Hematopoietic multipotent progenitor cell treated with erythropoietin and hydrocortisone succinate and interleukin-3 and kit ligand, for 4 days (in vitro differentiated cells): ENCODE results near the gene AK2.
"Not testable (repeated sequence)": the region's sequence is repeated elsewhere in the genome, so short reads cannot be mapped to it uniquely, and the experiment has no call there.

Source experiments
- DNase-seq: peaks from one replicate; pipeline ENCODE4 v3.0.0-alpha.2; 2015

The AK2 gene

GRCh38 chr1:33036526-33037503 is at the start of gene AK2:
Gene AK2 (minus strand): TSS chr1:33036883. CDS start chr1:33036828, 55 bp downstream.
- peak; percentile 99 for DNase-seq

GRCh38 chr1:33086384-33086850 is 49.7 kb upstream of the AK2 start:
- DNase-seq: peak; percentile 80

- DNase-seq: no peak
These were observed 48.6 kb upstream of the AK2 start for GRCh38 chr1:33085332-33085731.

DNA sequence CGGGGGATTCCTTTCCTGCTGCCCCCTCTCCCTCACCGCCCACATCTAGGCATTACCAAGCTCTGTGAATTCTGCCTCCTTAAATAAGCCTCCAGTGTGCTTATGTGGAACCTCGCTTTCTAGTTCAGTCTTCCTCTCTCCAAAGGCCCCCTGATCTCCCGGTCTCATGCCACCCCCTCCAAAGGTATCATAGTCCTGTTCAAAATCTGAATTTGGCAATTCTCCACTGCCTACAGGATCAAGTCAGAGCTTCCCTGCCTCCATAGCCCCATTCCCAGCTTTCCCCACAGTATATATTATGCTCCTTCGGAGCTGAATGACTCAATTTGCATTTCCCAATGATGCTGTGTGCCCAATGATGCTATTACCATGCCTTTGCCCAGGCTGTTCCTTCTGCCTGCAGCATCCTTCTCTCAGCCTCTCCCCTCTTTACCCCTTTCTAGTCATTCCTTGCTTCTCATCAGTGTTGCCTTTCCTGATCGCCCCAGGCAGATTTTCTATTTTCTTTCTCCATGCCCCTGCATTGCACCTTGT is 46.0 kb upstream of the AK2 start:
- DNase-seq: no peak

DNA sequence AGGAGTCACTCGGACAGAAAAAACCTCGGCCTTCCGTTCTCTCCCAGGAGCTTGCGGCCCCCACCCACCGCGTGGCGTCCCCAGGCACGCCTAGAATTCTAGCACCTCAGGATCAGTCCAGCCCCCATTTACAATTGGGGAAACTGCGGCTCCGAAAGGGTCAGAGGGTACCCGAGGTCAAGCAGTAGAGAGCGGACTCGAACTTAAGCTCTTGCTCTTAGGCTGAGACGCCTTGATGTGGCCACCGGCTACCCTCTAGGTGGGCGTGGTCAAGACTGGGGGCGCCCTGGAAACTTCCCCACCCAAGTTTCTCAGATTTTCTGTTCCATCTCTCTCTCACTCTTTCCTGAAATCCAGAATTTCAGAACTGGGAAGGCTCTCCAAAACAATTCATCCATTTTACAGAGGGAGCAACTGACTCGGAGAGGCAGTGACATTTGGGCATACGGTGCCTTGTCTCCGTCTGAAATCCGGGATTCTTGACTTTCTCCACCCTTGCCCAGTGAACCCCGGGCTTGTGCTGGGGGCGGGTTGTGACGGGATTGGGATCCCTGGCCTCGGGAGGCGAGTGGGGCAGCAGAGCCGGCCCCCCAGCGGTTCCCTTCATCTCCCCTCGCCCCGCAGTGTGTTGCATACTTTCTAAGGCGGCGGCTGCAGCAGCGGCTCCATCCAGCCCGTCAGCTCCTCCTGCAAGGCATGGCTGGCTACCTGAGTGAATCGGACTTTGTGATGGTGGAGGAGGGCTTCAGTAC is 45.0 kb upstream of the AK2 start:
- no peak for DNase-seq

GRCh38 chr1:33080885-33081553 is 44.3 kb upstream of the AK2 start, which contains the start of gene AZIN2:
Gene AZIN2 (plus strand): TSS chr1:33081153. CDS start chr1:33082250, 1,097 bp downstream.
- DNase-seq: peak; percentile 98

GRCh38 chr1:33080373-33080772 is 43.7 kb upstream of the AK2 start:
- no peak for DNase-seq

- no peak for DNase-seq
These were observed 41.4 kb upstream of the AK2 start for GRCh38 chr1:33078030-33078591.

DNA sequence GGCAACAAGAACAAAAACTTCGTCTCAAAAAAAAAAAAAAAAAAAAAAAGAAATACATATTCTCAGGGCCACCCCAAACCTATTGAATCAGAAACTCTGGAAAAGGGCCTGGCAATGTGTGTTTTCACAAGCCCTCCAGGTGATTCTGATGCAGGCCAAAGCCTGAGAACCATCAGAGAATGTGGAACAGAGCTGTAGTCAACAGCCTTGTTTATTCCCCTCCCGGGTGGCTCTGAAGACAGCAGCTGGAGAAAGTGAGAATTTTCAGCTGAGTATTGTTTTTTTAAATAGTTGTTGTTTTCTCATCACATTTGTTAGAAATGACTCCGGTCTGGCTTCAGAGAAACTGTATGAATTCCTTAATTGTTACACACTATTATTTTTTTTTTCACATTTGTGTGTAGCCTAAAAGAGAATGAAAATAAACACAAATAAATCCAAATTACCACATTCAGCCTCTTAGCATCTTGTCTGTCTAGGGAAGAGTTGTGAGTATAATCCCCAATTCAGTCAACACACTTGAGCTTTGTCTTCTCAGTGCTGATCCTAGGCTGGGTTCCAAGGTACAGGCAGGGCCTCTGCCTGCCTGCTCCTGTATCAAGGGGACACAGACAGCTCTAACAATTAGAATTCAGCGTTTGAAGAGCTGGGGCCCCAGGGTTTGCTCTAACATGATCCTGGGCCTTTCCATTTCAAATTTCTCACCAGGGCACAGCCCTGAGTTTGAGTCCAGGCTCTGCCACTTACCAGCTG is 37.7 kb upstream of the AK2 start:
- no peak for DNase-seq

DNA sequence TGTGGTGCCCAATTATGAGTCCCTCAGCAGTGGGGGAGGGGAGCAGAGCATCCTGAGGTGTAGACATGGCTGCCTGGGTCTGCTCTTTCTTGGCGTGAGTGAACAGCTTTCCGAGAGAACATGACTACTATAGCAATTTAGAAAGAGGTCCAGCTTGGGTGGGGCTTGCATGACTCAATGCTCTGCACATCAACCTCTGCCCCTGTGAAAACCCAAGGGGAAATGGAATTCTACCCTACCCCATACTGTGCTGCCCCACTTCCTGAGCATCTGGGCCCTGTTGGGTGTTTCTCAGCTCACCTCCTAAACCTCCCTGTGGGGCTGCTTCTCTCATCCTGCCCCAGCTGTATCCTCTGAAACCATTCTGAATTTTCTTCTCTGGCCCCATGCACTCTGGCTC is 36.0 kb upstream of the AK2 start:
- no peak for DNase-seq

DNA sequence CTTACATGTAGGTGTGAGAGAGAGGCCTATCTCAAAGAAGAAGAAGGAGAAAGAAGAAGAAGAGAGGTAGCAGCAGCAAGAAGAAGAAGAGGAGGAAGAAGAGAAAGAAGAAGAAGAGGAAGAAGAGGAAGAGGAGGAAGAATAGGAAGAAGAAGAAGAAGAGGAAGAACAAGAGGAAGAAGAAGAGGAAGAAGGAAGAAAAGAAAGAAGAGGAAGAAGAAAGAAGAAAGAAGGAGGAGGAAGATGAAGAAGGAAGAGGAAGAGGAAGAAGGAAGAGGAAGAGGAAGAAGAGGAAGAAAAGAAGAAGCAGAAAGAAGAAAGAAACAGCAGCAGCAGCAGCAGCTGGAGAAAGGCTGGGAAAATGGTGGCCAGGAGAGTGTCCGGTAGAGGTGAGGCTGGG is 33.9 kb upstream of the AK2 start:
- no peak for DNase-seq

DNA sequence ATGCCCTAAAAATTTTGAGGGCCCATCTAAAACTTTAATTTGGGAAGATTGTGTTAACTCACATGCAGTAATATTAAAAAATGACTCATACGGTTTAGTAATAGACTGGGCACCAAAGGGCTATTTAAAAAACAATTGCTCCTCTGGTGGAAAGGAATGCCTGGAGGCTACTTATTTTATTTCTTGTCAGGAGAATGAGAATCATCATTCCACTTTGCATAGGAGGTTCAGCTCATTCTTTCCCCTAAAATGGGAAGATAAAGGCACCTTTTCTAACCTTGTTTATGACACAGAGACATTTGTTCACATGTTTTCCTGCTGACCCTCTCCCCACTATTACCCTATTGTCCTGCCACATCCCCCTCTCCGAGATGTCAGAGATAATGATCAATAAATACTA is 31.4 kb upstream of the AK2 start:
- DNase-seq: not testable (repeated sequence)

- DNase-seq: not testable (repeated sequence)
These were observed 29.8 kb upstream of the AK2 start for GRCh38 chr1:33066477-33066876.

- DNase-seq: no peak
These were observed 28.6 kb upstream of the AK2 start for GRCh38 chr1:33065301-33065700.

GRCh38 chr1:33064284-33064683 is 27.6 kb upstream of the AK2 start:
- DNase-seq: not testable (repeated sequence)

- no peak for DNase-seq
These were observed 25.2 kb upstream of the AK2 start for GRCh38 chr1:33061834-33062233.

GRCh38 chr1:33060579-33061083 is 23.9 kb upstream of the AK2 start:
- DNase-seq: no peak

GRCh38 chr1:33057095-33057494 is 20.4 kb upstream of the AK2 start:
- no peak for DNase-seq

- DNase-seq: no peak
These were observed 19.7 kb upstream of the AK2 start for GRCh38 chr1:33056426-33056825.

- DNase-seq: peak; percentile 90
These were observed 18.7 kb upstream of the AK2 start for GRCh38 chr1:33055210-33056008.
